Upper lobe of left lung (tissue), 4 donors: ENCODE results near the gene PILRA.

Experiments used
- POLR2AphosphoS5 ChIP-seq, 2 donors: sonication (generic); formaldehyde crosslinking; IDR thresholded peaks; one replicate each; pipeline ENCODE4 v1.5.1; 2017; ENCODE audit warnings: antibody characterized with exemption in 2 of 2
- TF ChIP-seq, protein P1 (sequence below), 6 experiments: fragments of 450-650 bp in 4 of 6; fragments of 200-600 bp in 2 of 6; sonication (generic) in 2 of 6; IDR thresholded peaks; one replicate each; pipeline ENCODE4 v1.5.1; 2016 to 2019; ENCODE audit warnings: antibody characterized with exemption in 6 of 6

DNA sequence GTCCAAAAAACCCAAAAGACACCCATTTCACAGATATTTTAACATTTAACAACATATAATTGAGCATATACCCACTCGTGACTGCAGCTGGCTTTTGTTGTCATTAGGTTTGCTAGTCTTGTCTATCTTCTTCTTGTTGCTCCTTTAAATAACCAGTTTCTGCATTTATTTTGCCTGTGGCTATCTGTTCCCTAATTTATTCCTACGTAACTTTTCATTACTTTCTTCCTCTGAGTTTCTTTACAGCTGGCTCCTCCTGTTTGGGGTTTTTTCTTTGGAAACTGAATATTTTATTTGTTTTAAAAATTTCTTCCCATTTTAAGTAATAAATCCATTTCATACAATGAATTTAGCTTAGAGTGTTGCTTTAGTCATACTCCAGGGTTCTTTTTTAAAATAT, 14.4 kb downstream of the PILRA start:
- no peak for TF ChIP-seq POLR2AphosphoS5 (IDR thresholded peaks at IDR 0.05)
- TF ChIP-seq, protein P1, sequence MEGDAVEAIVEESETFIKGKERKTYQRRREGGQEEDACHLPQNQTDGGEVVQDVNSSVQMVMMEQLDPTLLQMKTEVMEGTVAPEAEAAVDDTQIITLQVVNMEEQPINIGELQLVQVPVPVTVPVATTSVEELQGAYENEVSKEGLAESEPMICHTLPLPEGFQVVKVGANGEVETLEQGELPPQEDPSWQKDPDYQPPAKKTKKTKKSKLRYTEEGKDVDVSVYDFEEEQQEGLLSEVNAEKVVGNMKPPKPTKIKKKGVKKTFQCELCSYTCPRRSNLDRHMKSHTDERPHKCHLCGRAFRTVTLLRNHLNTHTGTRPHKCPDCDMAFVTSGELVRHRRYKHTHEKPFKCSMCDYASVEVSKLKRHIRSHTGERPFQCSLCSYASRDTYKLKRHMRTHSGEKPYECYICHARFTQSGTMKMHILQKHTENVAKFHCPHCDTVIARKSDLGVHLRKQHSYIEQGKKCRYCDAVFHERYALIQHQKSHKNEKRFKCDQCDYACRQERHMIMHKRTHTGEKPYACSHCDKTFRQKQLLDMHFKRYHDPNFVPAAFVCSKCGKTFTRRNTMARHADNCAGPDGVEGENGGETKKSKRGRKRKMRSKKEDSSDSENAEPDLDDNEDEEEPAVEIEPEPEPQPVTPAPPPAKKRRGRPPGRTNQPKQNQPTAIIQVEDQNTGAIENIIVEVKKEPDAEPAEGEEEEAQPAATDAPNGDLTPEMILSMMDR (IDR thresholded peaks at IDR 0.05): no peak
